Mammary epithelial cell (primary cell): ENCODE data around the gene ATP5PD.

Experiments used
- EZH2 ChIP-seq: IDR thresholded peaks from 2 replicates; pipeline ENCODE4 v1.6.1; 2012; ENCODE audit warnings: low read length, inconsistent platforms, borderline replicate concordance
- TF ChIP-seq, protein P1 (sequence below), 2 donors: IDR thresholded peaks in 1 of 2; conservative IDR thresholded peaks in 1 of 2; 2 replicates each; pipeline ENCODE4 v1.5.1; 2011 to 2012; ENCODE audit warnings: inconsistent platforms in 2 of 2, low read length in 2 of 2, mild to moderate bottlenecking in 2 of 2, control low read depth in 1 of 2, low read depth in 1 of 2; ENCODE audit not compliant: insufficient read depth in 1 of 2; ENCODE audit errors: extremely low read depth in 1 of 2

DNA sequence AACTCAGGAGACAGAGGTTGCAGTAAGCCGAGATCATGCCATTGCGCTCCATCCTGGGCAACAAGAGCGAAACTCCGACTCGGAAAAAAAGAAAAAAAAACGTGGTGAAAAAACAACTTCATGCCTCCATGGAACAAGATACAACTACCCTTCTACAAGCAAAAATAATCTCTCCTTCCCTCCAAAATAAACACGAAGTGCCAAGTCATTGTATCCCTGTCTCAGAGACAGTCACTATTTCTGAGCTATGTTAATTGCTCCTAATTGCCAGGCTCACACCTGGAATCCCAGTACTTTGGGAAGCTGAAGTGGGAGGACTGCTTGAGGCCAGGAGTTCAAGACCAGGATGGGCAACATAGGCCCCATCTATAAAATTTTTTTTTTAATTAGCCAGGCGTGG lies 22.0 kb upstream of the ATP5PD start:
- TF ChIP-seq, protein P1, sequence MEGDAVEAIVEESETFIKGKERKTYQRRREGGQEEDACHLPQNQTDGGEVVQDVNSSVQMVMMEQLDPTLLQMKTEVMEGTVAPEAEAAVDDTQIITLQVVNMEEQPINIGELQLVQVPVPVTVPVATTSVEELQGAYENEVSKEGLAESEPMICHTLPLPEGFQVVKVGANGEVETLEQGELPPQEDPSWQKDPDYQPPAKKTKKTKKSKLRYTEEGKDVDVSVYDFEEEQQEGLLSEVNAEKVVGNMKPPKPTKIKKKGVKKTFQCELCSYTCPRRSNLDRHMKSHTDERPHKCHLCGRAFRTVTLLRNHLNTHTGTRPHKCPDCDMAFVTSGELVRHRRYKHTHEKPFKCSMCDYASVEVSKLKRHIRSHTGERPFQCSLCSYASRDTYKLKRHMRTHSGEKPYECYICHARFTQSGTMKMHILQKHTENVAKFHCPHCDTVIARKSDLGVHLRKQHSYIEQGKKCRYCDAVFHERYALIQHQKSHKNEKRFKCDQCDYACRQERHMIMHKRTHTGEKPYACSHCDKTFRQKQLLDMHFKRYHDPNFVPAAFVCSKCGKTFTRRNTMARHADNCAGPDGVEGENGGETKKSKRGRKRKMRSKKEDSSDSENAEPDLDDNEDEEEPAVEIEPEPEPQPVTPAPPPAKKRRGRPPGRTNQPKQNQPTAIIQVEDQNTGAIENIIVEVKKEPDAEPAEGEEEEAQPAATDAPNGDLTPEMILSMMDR (conservative IDR thresholded peaks at IDR 0.05 in 1 of 2, IDR thresholded peaks at IDR 0.05 in 1 of 2; ENCODE audit: extremely low read depth in 1 of 2, insufficient read depth in 1 of 2, low read depth in 1 of 2, low read length in 2 of 2): no peak
- no peak for TF ChIP-seq EZH2
